CD4-positive, alpha-beta T cell treated with Interleukin-4 for 4 hours (primary cell): ENCODE measurements around the gene CENATAC.
"Not testable (repeated sequence)": the region's sequence is repeated elsewhere in the genome, so short reads cannot be mapped to it uniquely, and the experiment has no call there.

ENCODE experiments used
- DNase-seq: peaks from one replicate; pipeline ENCODE4 v3.0.0-alpha.2; 2020

CENATAC gene

GRCh38 chr11:119027561-119028345, 29.8 kb downstream of the CENATAC start:
- DNase-seq = no peak

- DNase-seq = no peak
Observed at GRCh38 chr11:119028346-119029068, 30.6 kb downstream of the CENATAC start.

GRCh38 chr11:119029069-119029339, 31.1 kb downstream of the CENATAC start:
- no peak for DNase-seq

- peak; percentile 7 for DNase-seq
Observed at GRCh38 chr11:119029340-119030028, 31.5 kb downstream of the CENATAC start.

- DNase-seq = no peak
Observed at GRCh38 chr11:119030029-119030328, 32.0 kb downstream of the CENATAC start.

- peak; percentile 99 for DNase-seq
Observed at GRCh38 chr11:119030329-119031047, 32.5 kb downstream of the CENATAC start, which contains the start of gene SLC37A4. TSS of gene SLC37A4 (minus strand) at chr11:119030877.

- DNase-seq = no peak
Observed at GRCh38 chr11:119031912-119032280, 34.0 kb downstream of the CENATAC start.

GRCh38 chr11:119033421-119033820, 35.5 kb downstream of the CENATAC start:
- DNase-seq = not testable (repeated sequence)

GRCh38 chr11:119034813-119035212, 36.9 kb downstream of the CENATAC start:
- DNase-seq = no peak

- DNase-seq = no peak
Observed at GRCh38 chr11:119038884-119039283, 40.9 kb downstream of the CENATAC start.

- DNase-seq = not testable (repeated sequence)
Observed at GRCh38 chr11:119039471-119039870, 41.5 kb downstream of the CENATAC start.

GRCh38 chr11:119041821-119042514, 44.0 kb downstream of the CENATAC start:
- no peak for DNase-seq

GRCh38 chr11:119042927-119043326, 45.0 kb downstream of the CENATAC start:
- DNase-seq = no peak

GRCh38 chr11:119044708-119045107, 46.8 kb downstream of the CENATAC start:
- DNase-seq = no peak

- no peak for DNase-seq
Observed at GRCh38 chr11:119046489-119046888, 48.6 kb downstream of the CENATAC start.

GRCh38 chr11:119047205-119047604, 49.3 kb downstream of the CENATAC start:
- no peak for DNase-seq

- no peak for DNase-seq
Observed at GRCh38 chr11:119048644-119049043, 50.7 kb downstream of the CENATAC start.

- no peak for DNase-seq
Observed at GRCh38 chr11:119049081-119049480, 51.1 kb downstream of the CENATAC start.

- peak; percentile 37 for DNase-seq
Observed at GRCh38 chr11:119051440-119052162, 53.7 kb downstream of the CENATAC start.

- no peak for DNase-seq
Observed at GRCh38 chr11:119052163-119052814, 54.4 kb downstream of the CENATAC start.

- no peak for DNase-seq
Observed at GRCh38 chr11:119054418-119054817, 56.5 kb downstream of the CENATAC start.

GRCh38 chr11:119055901-119056300, 58.0 kb downstream of the CENATAC start:
- no peak for DNase-seq
